ENCODE results near the gene KIF15. TPM values are rescaled to one million over a fixed set of nuclear protein-coding genes. Genes with fewer than 3 reads are reported as not detected.
"Not testable (repeated sequence)": the region's sequence is repeated elsewhere in the genome, so short reads cannot be mapped to it uniquely, and the experiment has no call there.

Gene KIF15
- total RNA-seq, 2 donors from 2014 or later: 0.42 to 2.4 TPM

DNA sequence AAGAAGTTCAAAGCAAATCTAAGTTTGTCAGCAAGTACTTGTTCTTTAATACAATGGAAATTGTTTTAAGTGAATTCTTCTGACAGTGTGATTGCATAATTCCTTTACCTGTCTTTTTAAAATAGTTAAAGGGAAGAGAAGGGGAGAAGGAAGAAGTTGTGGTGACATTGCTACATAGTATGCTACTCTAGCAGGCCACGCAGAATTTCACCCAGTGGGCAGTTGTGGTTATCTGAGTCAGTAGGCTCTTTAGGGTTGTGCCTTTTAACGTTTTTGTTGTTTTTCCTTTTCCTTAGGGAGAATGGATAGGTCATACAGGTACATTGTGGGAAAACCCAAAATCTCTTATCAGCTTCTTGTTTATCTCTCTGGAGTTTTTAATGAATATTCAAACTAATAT lies 40.4 kb downstream of the KIF15 start:
- no peak for ATAC-seq (ENCODE audit: insufficient number of reproducible peaks, low FRiP score, low read depth)
- Histone ChIP-seq H3K9me3 (no peaks in the 10 kb centered on the region), H3K36me3 (no peaks in the 10 kb centered on the region), H3K27me3 (replicated peaks; ENCODE audit: insufficient read depth) (no peaks in the 10 kb centered on the region), H3K4me3 (no peak overlapping the region), H3K4me1 (ENCODE audit: control insufficient read depth in 1 of 2, low read depth in 2 of 2) (no peaks in the 10 kb centered on the region), H3K27ac (no peak overlapping the region)
- TF ChIP-seq, protein P1, sequence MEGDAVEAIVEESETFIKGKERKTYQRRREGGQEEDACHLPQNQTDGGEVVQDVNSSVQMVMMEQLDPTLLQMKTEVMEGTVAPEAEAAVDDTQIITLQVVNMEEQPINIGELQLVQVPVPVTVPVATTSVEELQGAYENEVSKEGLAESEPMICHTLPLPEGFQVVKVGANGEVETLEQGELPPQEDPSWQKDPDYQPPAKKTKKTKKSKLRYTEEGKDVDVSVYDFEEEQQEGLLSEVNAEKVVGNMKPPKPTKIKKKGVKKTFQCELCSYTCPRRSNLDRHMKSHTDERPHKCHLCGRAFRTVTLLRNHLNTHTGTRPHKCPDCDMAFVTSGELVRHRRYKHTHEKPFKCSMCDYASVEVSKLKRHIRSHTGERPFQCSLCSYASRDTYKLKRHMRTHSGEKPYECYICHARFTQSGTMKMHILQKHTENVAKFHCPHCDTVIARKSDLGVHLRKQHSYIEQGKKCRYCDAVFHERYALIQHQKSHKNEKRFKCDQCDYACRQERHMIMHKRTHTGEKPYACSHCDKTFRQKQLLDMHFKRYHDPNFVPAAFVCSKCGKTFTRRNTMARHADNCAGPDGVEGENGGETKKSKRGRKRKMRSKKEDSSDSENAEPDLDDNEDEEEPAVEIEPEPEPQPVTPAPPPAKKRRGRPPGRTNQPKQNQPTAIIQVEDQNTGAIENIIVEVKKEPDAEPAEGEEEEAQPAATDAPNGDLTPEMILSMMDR (IDR thresholded peaks at IDR 0.05): no peak
- DNase-seq (ENCODE audit: low spot score): no peak

DNA sequence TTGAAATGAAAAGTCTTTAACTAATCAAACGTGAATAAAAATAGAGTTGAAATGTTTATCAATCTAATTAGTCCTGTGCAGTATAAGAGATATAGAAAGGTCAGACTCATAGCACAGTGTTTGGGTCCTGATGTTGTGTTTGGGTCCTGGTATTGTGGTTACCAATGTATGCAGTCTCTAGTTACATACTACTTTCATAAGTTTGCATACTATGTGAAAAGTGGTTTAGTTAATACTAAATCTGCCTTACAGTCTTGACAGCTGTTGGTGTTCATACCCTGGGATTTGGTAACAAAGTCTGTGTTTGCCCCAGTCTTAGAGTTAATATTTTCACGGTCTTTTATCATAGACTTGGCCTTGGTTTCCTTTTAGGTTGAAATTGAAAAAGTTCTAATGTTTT lies 41.7 kb downstream of the KIF15 start:
- Histone ChIP-seq H3K4me1 (ENCODE audit: control insufficient read depth in 1 of 2, low read depth in 2 of 2) (no peaks in the 10 kb centered on the region), H3K27me3 (replicated peaks; ENCODE audit: insufficient read depth) (no peaks in the 10 kb centered on the region), H3K27ac (no peak overlapping the region), H3K36me3 (no peaks in the 10 kb centered on the region), H3K4me3 (no peak overlapping the region), H3K9me3 (no peaks in the 10 kb centered on the region)
- TF ChIP-seq, protein P1 (IDR thresholded peaks at IDR 0.05): no peak
- DNase-seq (ENCODE audit: low spot score) (no peak), ATAC-seq (ENCODE audit: insufficient number of reproducible peaks, low FRiP score, low read depth) (no peak)

DNA sequence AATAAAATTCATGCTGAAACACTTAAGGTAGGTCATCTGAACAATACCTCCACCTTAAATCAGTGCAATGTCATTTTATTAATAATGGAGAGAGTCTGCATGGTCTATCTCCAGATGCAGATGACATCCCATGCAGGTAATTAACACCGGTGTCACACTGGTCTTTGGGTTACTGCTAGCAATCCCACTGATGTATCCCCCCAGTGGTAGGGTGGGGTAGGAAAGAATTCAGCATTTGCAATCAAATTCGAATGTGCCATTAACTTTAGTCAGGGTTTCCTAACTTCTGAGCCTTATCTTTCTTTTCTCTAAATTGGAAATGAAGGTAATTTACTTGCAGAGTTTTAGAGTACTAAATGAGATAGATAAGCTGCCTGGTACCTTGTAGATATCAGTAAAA lies 44.4 kb downstream of the KIF15 start:
- TF ChIP-seq, protein P1 (IDR thresholded peaks at IDR 0.05): no peak
- DNase-seq (ENCODE audit: low spot score): no peak
- no peaks in the 10 kb centered on the region for H3K9me3 ChIP-seq
- H3K36me3 ChIP-seq: no peaks in the 10 kb centered on the region
- H3K27me3 ChIP-seq (replicated peaks; ENCODE audit: insufficient read depth): no peaks in the 10 kb centered on the region
- H3K4me3 ChIP-seq: no peak overlapping the region
- no peaks in the 10 kb centered on the region for H3K4me1 ChIP-seq (ENCODE audit: control insufficient read depth in 1 of 2, low read depth in 2 of 2)
- no peak overlapping the region for H3K27ac ChIP-seq
- ATAC-seq (ENCODE audit: insufficient number of reproducible peaks, low FRiP score, low read depth): no peak

DNA sequence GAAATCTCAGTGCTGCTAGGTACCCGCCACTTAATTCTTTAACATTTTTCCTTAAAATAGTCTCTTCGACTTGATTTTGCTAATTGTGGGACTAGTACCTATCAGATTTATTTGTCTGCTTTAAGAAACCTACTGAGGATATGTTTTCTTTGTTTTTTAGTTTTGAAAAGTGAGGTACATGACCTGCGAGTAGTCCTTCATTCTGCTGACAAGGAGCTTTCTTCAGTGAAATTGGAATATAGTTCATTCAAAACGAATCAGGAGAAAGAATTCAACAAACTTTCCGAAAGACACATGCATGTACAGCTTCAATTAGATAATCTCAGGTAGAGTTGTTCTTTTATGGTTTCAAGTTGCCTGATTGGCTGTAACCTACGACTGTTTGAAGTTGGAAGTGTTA lies 53.2 kb downstream of the KIF15 start:
- H3K27me3 ChIP-seq (replicated peaks; ENCODE audit: insufficient read depth): no peaks in the 10 kb centered on the region
- H3K4me3 ChIP-seq: no peak overlapping the region
- no peaks in the 10 kb centered on the region for H3K4me1 ChIP-seq (ENCODE audit: control insufficient read depth in 1 of 2, low read depth in 2 of 2)
- H3K27ac ChIP-seq: no peak overlapping the region
- ATAC-seq (ENCODE audit: insufficient number of reproducible peaks, low FRiP score, low read depth) (no peak), DNase-seq (ENCODE audit: low spot score) (no peak)
- TF ChIP-seq, protein P1 (IDR thresholded peaks at IDR 0.05): no peak
- no peaks in the 10 kb centered on the region for H3K36me3 ChIP-seq
- no peaks in the 10 kb centered on the region for H3K9me3 ChIP-seq

DNA sequence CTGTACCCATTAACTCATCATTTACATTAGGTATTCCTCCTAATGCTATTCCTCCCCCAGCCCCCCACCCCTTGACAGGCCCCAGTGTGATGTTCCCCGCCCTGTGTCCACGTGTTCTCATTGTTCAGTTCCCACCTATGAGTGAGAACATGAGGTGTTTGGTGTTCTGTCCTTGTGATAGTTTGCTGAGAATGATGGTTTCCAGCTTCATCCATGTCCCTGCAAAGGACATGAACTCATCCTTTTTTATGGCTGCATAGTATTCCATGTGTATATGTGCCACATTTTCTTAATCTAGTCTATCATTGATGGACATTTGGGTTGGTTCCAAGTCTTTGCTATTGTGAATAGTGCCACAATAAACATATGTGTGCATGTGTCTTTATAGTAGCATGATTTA lies 54.7 kb downstream of the KIF15 start:
- not testable (repeated sequence) for H3K27me3 ChIP-seq (replicated peaks; ENCODE audit: insufficient read depth); H3K36me3 ChIP-seq; DNase-seq (ENCODE audit: low spot score); H3K27ac ChIP-seq; H3K4me1 ChIP-seq (ENCODE audit: control insufficient read depth in 1 of 2, low read depth in 2 of 2); H3K9me3 ChIP-seq; ATAC-seq (ENCODE audit: insufficient number of reproducible peaks, low FRiP score, low read depth); H3K4me3 ChIP-seq

DNA sequence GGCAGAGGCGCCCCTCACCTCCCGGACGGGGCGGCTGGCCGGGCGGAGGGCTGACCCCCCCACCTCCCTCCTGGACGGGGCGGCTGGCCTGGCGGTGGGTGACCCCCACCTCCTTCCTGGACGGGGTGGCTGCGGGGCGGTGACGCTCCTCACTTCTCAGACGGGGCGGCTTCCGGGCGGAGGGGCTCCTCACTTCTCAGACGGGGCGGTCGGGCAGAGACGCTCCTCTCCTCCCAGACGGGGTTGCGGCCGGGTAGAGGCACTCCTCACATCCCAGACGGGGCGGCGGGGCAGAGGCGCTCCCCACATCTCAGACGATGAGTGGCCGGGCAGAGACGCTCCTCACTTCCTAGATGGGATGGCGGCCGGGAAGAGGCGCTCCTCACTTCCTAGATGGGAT lies 59.6 kb downstream of the KIF15 start:
- not testable (repeated sequence) for H3K4me3 ChIP-seq; H3K27me3 ChIP-seq (replicated peaks; ENCODE audit: insufficient read depth); H3K4me1 ChIP-seq (ENCODE audit: control insufficient read depth in 1 of 2, low read depth in 2 of 2); H3K36me3 ChIP-seq; DNase-seq (ENCODE audit: low spot score); ATAC-seq (ENCODE audit: insufficient number of reproducible peaks, low FRiP score, low read depth); H3K9me3 ChIP-seq; H3K27ac ChIP-seq
